Measurements from ENCODE around the gene LONP1. TPM values are rescaled to one million over a fixed set of nuclear protein-coding genes. Genes with fewer than 3 reads are reported as not detected.

Gene LONP1
- total and polyA plus RNA-seq, 5 experiments from 2014 or later, result 19.9 to 75.3 (median 45.5) TPM

- H3K4me1 Mint-ChIP-seq, result peaks cover 0 to 7% (median 3%) of the 10 kb centered on the region in 4 donors
- H3K9me3 Mint-ChIP-seq, result no peaks in the 10 kb centered on the region
- no peak overlapping the region for H3K4me3 Mint-ChIP-seq
- POLR2A ChIA-PET, result interaction anchor here (0.6 kb wide), 1 partner anchor 1817 kb away, joined by 3 read pairs; no protein-coding TSS in a partner anchor
- H3K27ac Mint-ChIP-seq, result peak overlapping the region in 2 of 10 donors; percentile 53 to 75
- peak in 1 of 10 donors; percentile 46 for DNase-seq
- H3K36me3 Mint-ChIP-seq, result peaks cover 0 to 22% (median 0%) of the 10 kb centered on the region in 3 donors
- ATAC-seq, result no peak
- no peaks in the 10 kb centered on the region for H3K27me3 Mint-ChIP-seq
Measured at GRCh38 chr19:5672708-5673459, 47.1 kb downstream of the LONP1 start.

- no peaks in the 10 kb centered on the region for H3K27me3 Mint-ChIP-seq
- H3K27ac Mint-ChIP-seq, result peak overlapping the region in 3 of 10 donors; percentile 53 to 81 (median 64)
- peaks cover 0 to 35% (median 5%) of the 10 kb centered on the region in 3 donors for H3K36me3 Mint-ChIP-seq
- ATAC-seq (no peak), DNase-seq (peak in 1 of 10 donors; percentile 53)
- POLR2A ChIA-PET, result interaction anchor here (0.7 kb wide), 1 partner anchor 15 kb away, joined by 3 read pairs; no protein-coding TSS in a partner anchor
- peaks cover 0 to 2% (median 0%) of the 10 kb centered on the region in 9 donors for H3K9me3 Mint-ChIP-seq
- H3K4me1 Mint-ChIP-seq, result peaks cover 0 to 9% (median 3%) of the 10 kb centered on the region in 4 donors
- H3K4me3 Mint-ChIP-seq, result no peak overlapping the region
Measured at GRCh38 chr19:5671600-5671999, 48.3 kb downstream of the LONP1 start.

DNA sequence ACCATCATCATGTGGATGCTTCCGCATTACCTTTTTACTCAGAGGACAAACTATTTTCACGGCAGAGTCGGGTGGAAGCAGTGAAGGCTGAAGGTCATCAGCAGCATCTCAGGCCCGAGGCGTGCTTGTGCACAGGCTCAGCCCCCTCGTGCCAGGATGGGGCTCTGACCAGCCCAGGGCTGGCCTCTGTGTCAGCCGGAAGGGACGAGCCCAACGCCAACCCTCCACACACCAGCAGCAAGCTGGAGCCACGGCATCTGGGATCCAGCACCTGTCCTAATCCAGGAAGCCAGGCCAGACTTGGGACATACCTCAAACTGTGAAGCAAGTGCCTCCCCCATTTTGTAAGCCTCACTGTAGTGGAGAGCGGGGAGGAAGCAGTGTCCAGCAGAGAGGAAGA is 50.7 kb downstream of the LONP1 start:
- peaks cover 0 to 2% (median 0%) of the 10 kb centered on the region in 9 donors for H3K9me3 Mint-ChIP-seq
- POLR2A ChIA-PET, result interaction anchor here (1.0 kb wide), 1 partner anchor 47 kb away, joined by 4 read pairs; the partner anchor contains the start of genes SAFB and SAFB2
- no peaks in the 10 kb centered on the region for H3K27me3 Mint-ChIP-seq
- H3K4me3 Mint-ChIP-seq, result no peak overlapping the region
- ATAC-seq (no peak), DNase-seq (peak in 1 of 10 donors; percentile 58)
- peaks cover 0 to 4% (median 2%) of the 10 kb centered on the region in 4 donors for H3K4me1 Mint-ChIP-seq
- peaks cover 0 to 59% (median 14%) of the 10 kb centered on the region in 3 donors for H3K36me3 Mint-ChIP-seq
- H3K27ac Mint-ChIP-seq, result peak overlapping the region in 3 of 10 donors; percentile 65 to 77 (median 76)

DNA sequence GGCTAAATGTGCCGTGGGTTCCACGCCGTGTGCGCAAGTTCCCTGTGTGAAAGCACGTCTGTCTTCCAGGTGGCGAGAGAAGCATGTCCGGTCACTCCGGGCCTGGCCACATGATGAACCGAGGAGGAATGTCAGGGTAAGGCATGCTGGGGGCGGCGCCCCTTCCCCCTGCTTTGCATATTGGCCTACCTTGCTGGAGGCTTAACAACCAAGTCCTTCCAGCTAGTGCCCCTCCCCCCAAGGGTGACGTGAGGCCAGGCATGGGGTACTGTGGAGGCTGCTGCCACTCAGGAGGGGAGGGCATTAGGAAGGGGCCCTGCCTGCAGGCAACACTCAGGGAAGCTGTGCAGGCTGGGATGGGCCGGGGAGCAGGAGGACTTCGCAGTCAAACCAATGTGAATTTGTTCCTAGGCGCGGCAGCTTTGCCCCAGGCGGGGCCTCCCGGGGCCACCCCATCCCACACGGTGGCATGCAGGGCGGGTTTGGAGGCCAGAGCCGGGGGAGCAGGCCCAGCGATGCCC is 52.1 kb downstream of the LONP1 start:
- ATAC-seq, result peak in 1 of 2 donors; percentile 27
- peak overlapping the region in 2 of 10 donors; percentile 18 to 73 for H3K27ac Mint-ChIP-seq

GRCh38 chr19:5666921-5667610 is 52.9 kb downstream of the LONP1 start:
- Mint-ChIP-seq H3K27me3 (no peaks in the 10 kb centered on the region), H3K36me3 (peaks cover 0 to 80% (median 16%) of the 10 kb centered on the region in 3 donors), H3K4me1 (peaks cover 0 to 2% (median 0%) of the 10 kb centered on the region in 4 donors), H3K4me3 (no peak overlapping the region), H3K27ac (peak overlapping the region in 4 of 10 donors; percentile 7 to 73 (median 46)), H3K9me3 (peaks cover 0 to 2% (median 0%) of the 10 kb centered on the region in 9 donors)
- DNase-seq (peak in 1 of 10 donors; percentile 59), ATAC-seq (no peak)
- POLR2A ChIA-PET, result no interaction called here

More for the DNA sequence above, 52.1 kb downstream of the LONP1 start:
- POLR2A ChIA-PET, result interaction anchor here (0.7 kb wide), 1 partner anchor 22 kb away, joined by 3 read pairs; the partner anchor contains the start of gene RPL36
- Mint-ChIP-seq H3K4me1 (peaks cover 0 to 2% (median under 1%) of the 10 kb centered on the region in 4 donors), H3K9me3 (peaks cover 0 to 2% (median 0%) of the 10 kb centered on the region in 9 donors), H3K36me3 (peaks cover 0 to 73% (median 16%) of the 10 kb centered on the region in 3 donors), H3K4me3 (no peak overlapping the region), H3K27me3 (no peaks in the 10 kb centered on the region)
- peak in 1 of 10 donors; percentile 67 for DNase-seq

GRCh38 chr19:5665781-5666513 is 54.0 kb downstream of the LONP1 start:
- H3K27ac Mint-ChIP-seq, result peak overlapping the region in 3 of 10 donors; percentile 31 to 57 (median 36)
- peaks cover 0 to 2% (median 0%) of the 10 kb centered on the region in 9 donors for H3K9me3 Mint-ChIP-seq
- H3K4me3 Mint-ChIP-seq, result peak overlapping the region in 1 of 10 donors; percentile 18
- ATAC-seq (no peak), DNase-seq (peak in 1 of 10 donors; percentile 6)
- peaks cover 0 to 90% (median 16%) of the 10 kb centered on the region in 3 donors for H3K36me3 Mint-ChIP-seq
- H3K27me3 Mint-ChIP-seq, result no peaks in the 10 kb centered on the region
- POLR2A ChIA-PET, result interaction anchor here (1.3 kb wide), 1 partner anchor 43 kb away, joined by 4 read pairs; the partner anchor contains the start of genes SAFB and SAFB2
- H3K4me1 Mint-ChIP-seq, result peaks cover 0 to 2% (median 0%) of the 10 kb centered on the region in 4 donors

- POLR2A ChIA-PET, result interaction anchor here (1.5 kb wide), 1 partner anchor 23 kb away, joined by 3 read pairs; no protein-coding TSS in a partner anchor
- ATAC-seq, result no peak
- H3K9me3 Mint-ChIP-seq, result peaks cover 0 to 2% (median 0%) of the 10 kb centered on the region in 9 donors
- H3K27me3 Mint-ChIP-seq, result no peaks in the 10 kb centered on the region
- no peak overlapping the region for H3K4me3 Mint-ChIP-seq
- H3K4me1 Mint-ChIP-seq, result peaks cover 0 to 2% (median 0%) of the 10 kb centered on the region in 4 donors
- peaks cover 0 to 92% (median 19%) of the 10 kb centered on the region in 3 donors for H3K36me3 Mint-ChIP-seq
- DNase-seq, result no peak
- peak overlapping the region in 1 of 10 donors; percentile 31 for H3K27ac Mint-ChIP-seq
Measured at GRCh38 chr19:5664515-5664914, 55.4 kb downstream of the LONP1 start.

- POLR2A ChIA-PET, result interaction anchor here (1.5 kb wide), 1 partner anchor 23 kb away, joined by 3 read pairs; no protein-coding TSS in a partner anchor
- DNase-seq (no peak), ATAC-seq (no peak)
- Mint-ChIP-seq H3K27me3 (no peaks in the 10 kb centered on the region), H3K4me3 (no peak overlapping the region), H3K36me3 (peaks cover 0 to 92% (median 19%) of the 10 kb centered on the region in 3 donors), H3K9me3 (peaks cover 0 to 2% (median 0%) of the 10 kb centered on the region in 9 donors), H3K27ac (peak overlapping the region in 1 of 10 donors; percentile 67), H3K4me1 (peaks cover 0 to 2% (median 0%) of the 10 kb centered on the region in 4 donors)
Measured at GRCh38 chr19:5663904-5664303, 56.0 kb downstream of the LONP1 start.

DNA sequence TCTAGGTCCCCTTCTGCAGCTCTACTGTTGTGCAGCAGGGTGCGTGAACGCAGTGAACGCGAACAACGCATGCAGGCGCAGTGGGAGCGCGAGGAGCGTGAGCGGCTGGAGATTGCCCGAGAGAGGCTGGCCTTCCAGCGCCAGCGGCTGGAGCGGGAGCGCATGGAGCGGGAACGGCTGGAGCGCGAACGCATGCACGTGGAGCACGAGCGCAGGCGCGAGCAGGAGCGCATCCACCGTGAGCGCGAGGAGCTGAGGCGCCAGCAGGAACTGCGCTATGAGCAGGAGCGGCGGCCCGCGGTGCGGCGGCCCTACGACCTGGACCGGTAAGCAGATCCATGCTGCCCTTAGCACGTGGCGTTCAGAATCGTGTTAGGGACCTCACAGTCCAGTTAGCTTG is 58.5 kb downstream of the LONP1 start:
- ATAC-seq (no peak), DNase-seq (peak in 1 of 10 donors; percentile 37)
- no peaks in the 10 kb centered on the region for H3K9me3 Mint-ChIP-seq
- H3K27ac Mint-ChIP-seq, result peak overlapping the region in 2 of 10 donors; percentile 69 to 73
- H3K4me3 Mint-ChIP-seq, result no peak overlapping the region
- H3K4me1 Mint-ChIP-seq, result no peaks in the 10 kb centered on the region
- peaks cover 0 to 91% (median 22%) of the 10 kb centered on the region in 3 donors for H3K36me3 Mint-ChIP-seq
- POLR2A ChIA-PET, result interaction anchor here (0.6 to 1.6 kb wide), 3 partner anchors 9 to 39 kb away, joined by 3 to 4 read pairs (median 4); partner anchors contain the start of genes SAFB and SAFB2
- no peaks in the 10 kb centered on the region for H3K27me3 Mint-ChIP-seq

DNA sequence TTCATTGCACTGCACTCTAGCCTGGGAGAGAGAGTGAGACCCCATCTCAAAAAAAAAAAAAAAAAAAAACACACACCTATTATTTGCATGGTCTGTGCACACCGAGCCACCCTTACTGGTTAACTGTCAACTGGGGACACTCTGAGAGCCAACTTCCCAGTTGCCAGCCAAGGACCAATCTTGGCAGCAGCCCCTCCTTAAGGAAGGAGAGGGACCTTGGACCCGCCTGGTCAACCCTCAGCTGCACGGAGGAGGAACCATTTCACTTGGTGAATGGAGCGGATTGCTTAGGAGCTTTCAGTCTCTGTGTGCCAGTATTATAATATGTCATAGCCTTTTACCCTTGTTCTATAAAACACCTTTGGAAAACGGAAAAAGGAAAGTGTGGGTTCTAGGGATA is 64.5 kb downstream of the LONP1 start:
- Mint-ChIP-seq H3K4me3 (no peak overlapping the region), H3K27ac (peak overlapping the region in 1 of 10 donors; percentile 70), H3K9me3 (no peaks in the 10 kb centered on the region), H3K36me3 (peaks cover 0 to 90% (median 28%) of the 10 kb centered on the region in 3 donors), H3K4me1 (peaks cover 0 to 4% (median 0%) of the 10 kb centered on the region in 4 donors), H3K27me3 (no peaks in the 10 kb centered on the region)
- DNase-seq, result no peak
- POLR2A ChIA-PET, result no interaction called here
- no peak for ATAC-seq

DNA sequence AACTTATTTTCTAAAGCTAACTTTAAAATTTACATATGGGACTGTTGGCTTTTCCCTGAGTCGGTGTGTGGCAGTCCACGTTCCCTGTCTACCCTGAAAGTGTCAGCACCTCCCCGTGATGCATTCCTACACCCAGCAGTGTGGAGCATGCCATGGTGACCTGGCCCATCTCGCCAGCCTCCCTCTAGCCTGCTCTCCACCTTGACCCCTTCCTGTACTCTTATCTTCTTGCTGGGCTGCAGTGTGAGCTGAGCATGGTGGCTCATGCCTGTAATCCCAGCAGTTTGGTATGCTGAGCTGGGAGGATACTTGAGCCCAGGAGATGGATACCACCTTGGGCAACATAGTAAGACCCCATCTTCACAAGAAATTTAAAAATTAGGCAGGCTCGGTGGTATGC is 65.0 kb downstream of the LONP1 start:
- Mint-ChIP-seq H3K4me1 (peaks cover 0 to 4% (median 0%) of the 10 kb centered on the region in 4 donors), H3K27ac (peak overlapping the region in 1 of 10 donors; percentile 72), H3K4me3 (no peak overlapping the region), H3K36me3 (peaks cover 0 to 95% (median 28%) of the 10 kb centered on the region in 3 donors), H3K9me3 (no peaks in the 10 kb centered on the region), H3K27me3 (no peaks in the 10 kb centered on the region)
- ATAC-seq (no peak), DNase-seq (no peak)
- POLR2A ChIA-PET, result no interaction called here

Measured in naive thymus-derived CD8-positive, alpha-beta T cell (primary cell).